A673 (cell line): ENCODE measurements around the gene CHADL. TPM values are rescaled to one million over a fixed set of nuclear protein-coding genes. Genes with fewer than 3 reads are reported as not detected.

Experiments
- BruUV-seq: library from RNA; stranded (reverse); fragments of 400-500 nt; replicated peaks from 2 replicates; lab custom pipeline; 2021; lab: Mats Ljungman, UMichigan
- CTCF ChIA-PET: fragments of 300-600 bp; sonication (Branson Sonifier 250); formaldehyde crosslinking; loops from one replicate; lab custom pipeline; 2022; ENCODE audit warnings: antibody characterized with exemption; lab: Charles Lee
- POLR2A ChIA-PET: fragments of 300-600 bp; sonication (Branson Sonifier 250); formaldehyde crosslinking; loops from one replicate; lab custom pipeline; 2022; ENCODE audit warnings: antibody characterized with exemption; ENCODE audit not compliant: low non-redundant PET; lab: Charles Lee
- DNase-seq: peaks from one replicate; pipeline ENCODE4 v3.0.0-alpha.2; 2015; ENCODE audit warnings: low spot score
- H3K27ac ChIP-seq: fragments of 200-600 bp; sonication (generic); 2 replicates; pipeline ENCODE4 v1.5.1; 2016; ENCODE audit warnings: mixed run types, low read depth, mild to moderate bottlenecking, mixed read lengths, antibody characterized with exemption, low read length; ENCODE audit not compliant: poor library complexity, severe bottlenecking
- H3K27me3 ChIP-seq: fragments of 200-600 bp; sonication (generic); replicated peaks from 2 replicates; pipeline ENCODE4 v1.6.1; 2017; ENCODE audit warnings: mixed run types, low read depth, mild to moderate bottlenecking, mixed read lengths, antibody characterized with exemption, low read length; ENCODE audit not compliant: insufficient read depth, poor library complexity
- H3K36me3 ChIP-seq: fragments of 200-600 bp; sonication (generic); 2 replicates; pipeline ENCODE4 v1.6.1; 2016; ENCODE audit warnings: mixed run types, mild to moderate bottlenecking, mixed read lengths, antibody characterized with exemption, low read length; ENCODE audit not compliant: insufficient read depth, poor library complexity, severe bottlenecking
- H3K4me1 ChIP-seq: fragments of 200-600 bp; sonication (generic); 2 replicates; pipeline ENCODE4 v1.6.1; 2017; ENCODE audit warnings: mixed run types, mild to moderate bottlenecking, mixed read lengths, antibody characterized with exemption, low read length; ENCODE audit not compliant: insufficient read depth, poor library complexity, severe bottlenecking
- H3K4me3 ChIP-seq: fragments of 200-600 bp; sonication (generic); 2 replicates; pipeline ENCODE4 v1.5.1; 2016; ENCODE audit warnings: low read depth, mixed run types, mild to moderate bottlenecking, mixed read lengths, low read length; ENCODE audit not compliant: poor library complexity, severe bottlenecking
- H3K9me3 ChIP-seq: fragments of 200-600 bp; sonication (generic); 2 replicates; pipeline ENCODE4 v1.6.1; 2016; ENCODE audit warnings: mixed run types, low read depth, mild to moderate bottlenecking, mixed read lengths, antibody characterized with exemption, low read length; ENCODE audit not compliant: poor library complexity, severe bottlenecking
- EZH2 ChIP-seq: fragments of 200-600 bp; sonication (generic); IDR thresholded peaks from 2 replicates; pipeline ENCODE4 v1.6.1; 2017; ENCODE audit warnings: borderline replicate concordance, low read depth, mild to moderate bottlenecking, mixed read lengths, antibody characterized with exemption, low read length; ENCODE audit not compliant: poor library complexity, severe bottlenecking
- intact Hi-C: fragments of 100-400 bp; cut with micrococcal nuclease; formaldehyde crosslinking; loops from one replicate; pipeline ENCODE4 v1.10.0; 2022; ENCODE audit not compliant: unreplicated experiment
- total RNA-seq: library from RNA; stranded (reverse); gene quantifications from 2 replicates; pipeline ENCODE4 v1.2.3, GENCODE V29; 2021
- TF ChIP-seq, protein P1 (sequence below): fragments of 300-800, 200-600 bp; sonication (generic); conservative IDR thresholded peaks from 2 replicates; pipeline ENCODE4 v1.5.1; 2017; ENCODE audit warnings: low read depth, mild to moderate bottlenecking, antibody characterized with exemption, low read length, moderate library complexity, mixed read lengths

CHADL gene
- total RNA-seq, 1 experiment from 2014 or later, result not detected

DNA sequence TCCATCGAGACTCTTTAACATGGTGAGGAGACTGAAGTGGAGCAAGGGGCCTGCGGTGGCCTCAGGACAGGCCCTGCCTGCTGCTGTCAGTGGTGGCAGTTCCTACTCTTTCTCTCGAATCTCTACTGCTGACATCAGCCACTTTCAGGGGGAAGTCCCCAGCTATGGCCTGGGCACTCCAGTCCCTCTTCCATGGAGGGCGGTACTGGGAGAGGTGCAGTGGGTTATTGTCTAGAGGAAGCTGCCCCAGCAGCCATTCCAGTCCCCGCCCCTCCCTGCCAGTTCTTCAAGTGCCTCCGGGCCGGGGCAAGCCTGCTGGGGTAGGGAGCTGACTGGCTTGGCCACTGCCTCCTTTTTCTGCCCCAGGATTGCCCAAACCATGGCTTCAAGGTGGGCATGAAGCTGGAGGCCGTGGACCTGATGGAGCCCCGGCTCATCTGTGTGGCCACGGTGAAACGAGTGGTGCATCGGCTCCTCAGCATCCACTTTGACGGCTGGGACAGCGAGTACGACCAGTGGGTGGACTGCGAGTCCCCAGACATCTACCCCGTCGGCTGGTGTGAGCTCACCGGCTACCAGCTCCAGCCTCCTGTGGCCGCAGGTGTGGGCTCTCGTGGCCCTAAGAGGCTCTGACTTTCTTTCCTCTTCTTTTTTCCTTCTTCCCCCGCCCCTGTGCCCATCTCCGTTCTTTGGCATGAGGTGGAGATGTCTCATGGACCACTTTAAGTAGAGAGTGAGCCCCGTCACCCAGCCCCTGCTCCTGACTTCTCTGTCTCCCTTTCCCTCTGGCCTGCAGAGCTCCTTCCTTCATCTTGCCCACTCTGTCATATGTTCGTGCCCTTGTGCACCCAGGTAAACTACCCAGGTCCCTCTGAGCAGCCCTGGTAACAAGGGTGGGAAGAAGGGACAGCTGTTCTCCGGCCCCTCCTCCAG lies 13.7 kb downstream of the CHADL start:
- H3K36me3 ChIP-seq, result peaks cover 33% of the 10 kb centered on the region
- no peaks in the 10 kb centered on the region for H3K9me3 ChIP-seq
- no peak for DNase-seq
- H3K4me3 ChIP-seq, result no peak overlapping the region
- TF ChIP-seq EZH2, result no peak
- POLR2A ChIA-PET, result no interaction called here
- BruUV-seq, result no TSS peak
- no peaks in the 10 kb centered on the region for H3K27me3 ChIP-seq
- intact Hi-C loops, result no loop called here
- no peak overlapping the region for H3K27ac ChIP-seq
- CTCF ChIA-PET, result no interaction called here
- H3K4me1 ChIP-seq, result no peaks in the 10 kb centered on the region

DNA sequence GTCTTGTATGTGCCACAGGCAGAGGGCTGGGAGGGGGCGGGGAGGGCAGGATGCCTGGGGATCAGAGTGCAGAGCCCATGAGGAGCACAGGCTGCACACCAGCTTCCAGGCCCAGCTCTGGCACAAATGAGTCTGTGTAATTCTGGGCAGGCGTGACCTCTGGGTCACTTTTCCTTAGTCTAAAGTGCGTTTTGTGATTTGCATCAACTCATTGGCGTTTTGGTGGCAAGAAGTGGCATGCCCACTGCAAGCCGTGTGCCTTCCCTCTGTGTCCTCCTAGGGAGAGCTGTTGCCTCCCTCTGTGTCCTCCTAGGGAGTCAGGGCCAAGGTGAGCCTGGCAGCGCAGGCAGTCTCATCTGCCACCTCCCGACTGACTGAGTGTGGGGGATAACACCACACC lies 17.2 kb downstream of the CHADL start:
- intact Hi-C loops, result no loop called here
- POLR2A ChIA-PET, result no interaction called here
- Histone ChIP-seq H3K9me3 (no peaks in the 10 kb centered on the region), H3K36me3 (peaks cover 45% of the 10 kb centered on the region), H3K27me3 (no peaks in the 10 kb centered on the region), H3K4me3 (no peak overlapping the region), H3K27ac (no peak overlapping the region), H3K4me1 (peaks cover under 1% of the 10 kb centered on the region)
- BruUV-seq, result no TSS peak
- CTCF ChIA-PET, result no interaction called here
- TF ChIP-seq, protein P1, sequence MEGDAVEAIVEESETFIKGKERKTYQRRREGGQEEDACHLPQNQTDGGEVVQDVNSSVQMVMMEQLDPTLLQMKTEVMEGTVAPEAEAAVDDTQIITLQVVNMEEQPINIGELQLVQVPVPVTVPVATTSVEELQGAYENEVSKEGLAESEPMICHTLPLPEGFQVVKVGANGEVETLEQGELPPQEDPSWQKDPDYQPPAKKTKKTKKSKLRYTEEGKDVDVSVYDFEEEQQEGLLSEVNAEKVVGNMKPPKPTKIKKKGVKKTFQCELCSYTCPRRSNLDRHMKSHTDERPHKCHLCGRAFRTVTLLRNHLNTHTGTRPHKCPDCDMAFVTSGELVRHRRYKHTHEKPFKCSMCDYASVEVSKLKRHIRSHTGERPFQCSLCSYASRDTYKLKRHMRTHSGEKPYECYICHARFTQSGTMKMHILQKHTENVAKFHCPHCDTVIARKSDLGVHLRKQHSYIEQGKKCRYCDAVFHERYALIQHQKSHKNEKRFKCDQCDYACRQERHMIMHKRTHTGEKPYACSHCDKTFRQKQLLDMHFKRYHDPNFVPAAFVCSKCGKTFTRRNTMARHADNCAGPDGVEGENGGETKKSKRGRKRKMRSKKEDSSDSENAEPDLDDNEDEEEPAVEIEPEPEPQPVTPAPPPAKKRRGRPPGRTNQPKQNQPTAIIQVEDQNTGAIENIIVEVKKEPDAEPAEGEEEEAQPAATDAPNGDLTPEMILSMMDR, result no peak
- no peak for TF ChIP-seq EZH2
- no peak for DNase-seq

DNA sequence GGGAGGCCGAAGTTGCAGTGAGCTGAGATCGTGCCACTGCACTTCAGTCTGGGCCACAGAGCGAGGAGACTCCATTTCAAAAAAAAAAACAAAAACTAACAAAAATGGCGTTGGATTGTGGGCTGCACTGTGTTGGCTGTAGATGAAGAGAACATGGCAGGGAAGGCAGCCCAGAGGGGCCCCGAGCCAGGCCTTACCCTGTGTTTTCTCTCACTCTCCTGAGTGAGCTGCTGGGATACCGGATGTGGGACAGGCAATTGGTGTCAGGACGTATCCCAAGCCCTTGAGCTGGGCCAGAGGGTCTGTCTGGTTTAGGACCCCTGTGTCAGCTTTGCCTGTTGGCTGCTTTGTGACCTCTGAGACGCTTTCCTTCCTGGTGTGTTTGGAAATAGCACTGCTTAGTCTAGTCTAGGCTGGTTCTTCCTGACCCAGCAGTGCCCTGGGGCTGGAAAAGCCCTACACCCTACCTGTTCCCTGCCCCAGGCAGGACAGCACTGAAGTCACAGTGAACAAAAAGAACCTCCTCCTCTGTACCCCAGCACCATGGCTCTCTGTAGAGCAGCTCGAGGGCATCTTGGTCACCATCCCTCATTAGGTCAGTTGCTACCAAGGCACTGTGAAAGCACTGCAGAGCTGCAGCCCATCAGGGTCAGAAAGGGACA lies 17.8 kb downstream of the CHADL start:
- H3K4me1 ChIP-seq, result peaks cover 6% of the 10 kb centered on the region
- H3K36me3 ChIP-seq, result peaks cover 45% of the 10 kb centered on the region
- no peak overlapping the region for H3K27ac ChIP-seq
- ChIA-PET CTCF (no interaction called here), POLR2A (interaction anchor here (0.6 kb wide), 1 partner anchor 695 kb away, joined by 7 read pairs; no protein-coding TSS in a partner anchor)
- TF ChIP-seq EZH2, result no peak
- TF ChIP-seq, protein P1, result no peak
- DNase-seq, result no peak
- BruUV-seq, result no TSS peak
- H3K27me3 ChIP-seq, result no peaks in the 10 kb centered on the region
- no peak overlapping the region for H3K4me3 ChIP-seq
- intact Hi-C loops, result no loop called here
- H3K9me3 ChIP-seq, result no peaks in the 10 kb centered on the region
